GM10266 (cell line): ENCODE data around the gene GYS1.
"Not testable (repeated sequence)": the region's sequence is repeated elsewhere in the genome, so short reads cannot be mapped to it uniquely, and the experiment has no call there.

Experiments
- DNase-seq: peaks from one replicate; pipeline ENCODE4 v3.0.0; 2012; ENCODE audit errors: extremely low spot score
- CTCF ChIP-seq: IDR thresholded peaks from 2 replicates; pipeline ENCODE4 v1.5.1; 2012; ENCODE audit warnings: mild to moderate bottlenecking, low read depth; ENCODE audit not compliant: control insufficient read depth, insufficient read depth; ENCODE audit errors: missing control alignments

GYS1 gene

GRCh38 chr19:48928164-48929025 lies 64.7 kb downstream of the GYS1 start:
- DNase-seq, result no peak
- TF ChIP-seq CTCF, result no peak

GRCh38 chr19:48927692-48928091 lies 65.4 kb downstream of the GYS1 start:
- not testable (repeated sequence) for DNase-seq

GRCh38 chr19:48926909-48927308 lies 66.2 kb downstream of the GYS1 start:
- DNase-seq, result no peak
- no peak for TF ChIP-seq CTCF

GRCh38 chr19:48925890-48926289 lies 67.2 kb downstream of the GYS1 start:
- not testable (repeated sequence) for DNase-seq

GRCh38 chr19:48925240-48925843 lies 67.8 kb downstream of the GYS1 start:
- DNase-seq, result no peak
- no peak for TF ChIP-seq CTCF

GRCh38 chr19:48922548-48923490 lies 70.3 kb downstream of the GYS1 start:
- no peak for TF ChIP-seq CTCF
- no peak for DNase-seq

GRCh38 chr19:48921721-48922500 lies 71.2 kb downstream of the GYS1 start:
- no peak for TF ChIP-seq CTCF

More at GRCh38 chr19:48921721-48922500, 71.2 kb downstream of the GYS1 start:
- no peak for DNase-seq
